Endothelial cell of umbilical vein (primary cell): Measurements from ENCODE around the gene TRMT44. TPM values are rescaled to one million over a fixed set of nuclear protein-coding genes. Genes with fewer than 3 reads are reported as not detected.

Source experiments
- BruUV-seq: library from RNA; stranded (reverse); fragments of 400-500 nt; replicated peaks from 2 replicates; lab custom pipeline; 2021; lab: Mats Ljungman, UMichigan
- CTCF ChIA-PET: fragments of 300-600, 350-600 bp; sonication (Branson Sonifier 250); formaldehyde crosslinking; loops from one replicate; lab custom pipeline; 2021; ENCODE audit warnings: antibody characterized with exemption, inconsistent platforms; lab: Charles Lee
- POLR2A ChIA-PET: fragments of 300-600, 350-600 bp; sonication (Branson Sonifier 250); formaldehyde crosslinking; loops from one replicate; lab custom pipeline; 2021; ENCODE audit warnings: antibody characterized with exemption, inconsistent platforms; lab: Charles Lee
- DNase-seq: peaks from one replicate; pipeline ENCODE4 v3.0.0-alpha.2; 2011; ENCODE audit warnings: low read depth, low spot score
- FAIRE-seq: peaks from 2 replicates; lab custom pipeline; 2011; peaks lifted over from hg19 to GRCh38; lab: Jason Lieb, UNC
- H2AFZ ChIP-seq: 2 replicates; pipeline ENCODE4 v1.6.0; 2012; ENCODE audit warnings: low read depth, low read length, control low read depth, inconsistent platforms
- H3K27ac ChIP-seq: 2 replicates; pipeline ENCODE4 v1.5.1; 2011; ENCODE audit warnings: low read depth, mild to moderate bottlenecking, control low read depth, low read length, moderate library complexity; ENCODE audit not compliant: insufficient read depth
- H3K27me3 ChIP-seq, 2 experiments: 2 replicates each; pipeline versions ENCODE4 v1.6.0 to v1.6.1; 2011; ENCODE audit warnings: low read length in 2 of 2, mixed read lengths in 1 of 2; ENCODE audit not compliant: control insufficient read depth in 2 of 2, insufficient read depth in 2 of 2
- H3K36me3 ChIP-seq, 2 experiments: 2 replicates in 1 of 2; 3 replicates in 1 of 2; pipeline ENCODE4 v1.5.1; 2011; ENCODE audit warnings: low read length in 2 of 2, mild to moderate bottlenecking in 1 of 2, moderate library complexity in 1 of 2; ENCODE audit not compliant: control insufficient read depth in 2 of 2, insufficient read depth in 2 of 2; ENCODE audit errors: extremely low read depth in 1 of 2
- H3K4me1 ChIP-seq: 3 replicates; pipeline ENCODE4 v1.5.1; 2011; ENCODE audit warnings: mild to moderate bottlenecking, low read length; ENCODE audit not compliant: control insufficient read depth, insufficient read depth; ENCODE audit errors: extremely low read depth
- H3K4me2 ChIP-seq: 2 replicates; pipeline ENCODE4 v1.6.1; 2011; ENCODE audit warnings: low read length, control low read depth, mixed read lengths; ENCODE audit not compliant: insufficient read depth
- H3K4me3 ChIP-seq, 3 experiments: fragments of 200-600 bp in 1 of 3; sonication (generic), shearing (Covaris generic) in 1 of 3; replicated peaks in 1 of 3; 2 replicates each; pipeline ENCODE4 v1.5.1; 2011 to 2016; ENCODE audit warnings: control low read depth in 3 of 3, low read length in 3 of 3, mild to moderate bottlenecking in 2 of 3, inconsistent platforms in 1 of 3, low read depth in 1 of 3, moderate library complexity in 1 of 3; ENCODE audit not compliant: insufficient read depth in 1 of 3
- H3K79me2 ChIP-seq: 2 replicates; pipeline ENCODE4 v1.6.0; 2012; ENCODE audit warnings: low read length, inconsistent platforms; ENCODE audit not compliant: control insufficient read depth, insufficient read depth
- H3K9ac ChIP-seq: replicated peaks from 2 replicates; pipeline ENCODE3; 2011; ENCODE audit warnings: low read length, control low read depth; ENCODE audit not compliant: insufficient read depth; ENCODE audit errors: extremely low read depth
- H3K9me1 ChIP-seq: replicated peaks from 3 replicates; pipeline ENCODE4 v1.6.0; 2011; ENCODE audit warnings: mild to moderate bottlenecking, low read length; ENCODE audit not compliant: control insufficient read depth, insufficient read depth; ENCODE audit errors: extremely low read depth
- H3K9me3 ChIP-seq: replicated peaks from 2 replicates; pipeline ENCODE4 v1.5.1; 2012; ENCODE audit warnings: low read length, inconsistent platforms; ENCODE audit not compliant: control insufficient read depth, insufficient read depth
- H4K20me1 ChIP-seq: replicated peaks from 2 replicates; pipeline ENCODE3; 2011; ENCODE audit warnings: mild to moderate bottlenecking, low read length; ENCODE audit not compliant: control insufficient read depth, insufficient read depth; ENCODE audit errors: extremely low read depth
- EZH2 ChIP-seq: IDR thresholded peaks from 2 replicates; pipeline ENCODE4 v1.6.1; 2012; ENCODE audit warnings: borderline replicate concordance, low read depth, mild to moderate bottlenecking, moderate library complexity, low read length, inconsistent platforms; ENCODE audit not compliant: severe bottlenecking
- FOS ChIP-seq: IDR thresholded peaks from 2 replicates; pipeline ENCODE4 v1.6.1; 2011; ENCODE audit warnings: mild to moderate bottlenecking, low read length, moderate library complexity, borderline replicate concordance; ENCODE audit not compliant: insufficient read depth
- GATA2 ChIP-seq: IDR thresholded peaks from 2 replicates; pipeline ENCODE4 v1.7.0; 2011; ENCODE audit warnings: low read depth, mild to moderate bottlenecking, moderate library complexity, mixed read lengths, low read length; ENCODE audit not compliant: insufficient read length, insufficient read depth
- JUN ChIP-seq: IDR thresholded peaks from 2 replicates; pipeline ENCODE4 v1.6.1; 2011; ENCODE audit warnings: borderline replicate concordance, low read depth; ENCODE audit not compliant: insufficient read length, insufficient read depth
- MYC ChIP-seq: IDR thresholded peaks from one replicate; pipeline ENCODE4 v1.6.1; 2011; ENCODE audit warnings: mild to moderate bottlenecking, low read depth, low read length
- POLR2A ChIP-seq: IDR thresholded peaks from 2 replicates; pipeline ENCODE4 v1.6.1; 2012; ENCODE audit warnings: low read depth, mild to moderate bottlenecking, control low read depth, low read length
- POLR2AphosphoS5 ChIP-seq: IDR thresholded peaks from 2 replicates; pipeline ENCODE4 v1.6.1; 2012; ENCODE audit warnings: low read depth, mild to moderate bottlenecking, control low read depth, low read length, moderate library complexity; ENCODE audit not compliant: insufficient read depth
- dilution Hi-C: fragments of 300-500 bp; cut with MboI; formaldehyde crosslinking; loops from one replicate; pipeline ENCODE4 v1.15.0; 2019; ENCODE audit warnings: low sequenced_read_pairs; ENCODE audit not compliant: extremely low pct_ligation_motif_present
- intact Hi-C: fragments of 100-400 bp; cut with micrococcal nuclease; formaldehyde crosslinking; loops from one replicate; pipeline ENCODE4 v1.10.0; 2022
- polyA plus RNA-seq, 4 experiments: library from polyadenylated mRNA; depleted of rRNA in 3 of 4; stranded (reverse) in 3 of 4; unstranded in 1 of 4; fragments of >200 nt; gene quantifications; 2 replicates each; pipeline versions ENCODE4 v1.2.1 to v1.2.3, GENCODE V29; 2011 to 2012; ENCODE audit warnings: missing spikeins in 1 of 4
- total RNA-seq: library from RNA; stranded (reverse); gene quantifications from 2 replicates; pipeline ENCODE4 v1.2.3, GENCODE V29; 2021
- TF ChIP-seq, protein P1 (sequence below), 2 donors: IDR thresholded peaks; 1 replicate in 1 of 2; 2 replicates in 1 of 2; pipeline ENCODE4 v1.5.1; 2011; ENCODE audit warnings: low read length in 2 of 2, mild to moderate bottlenecking in 2 of 2, moderate library complexity in 2 of 2, control low read depth in 1 of 2, inconsistent platforms in 1 of 2, low read depth in 1 of 2; ENCODE audit not compliant: insufficient read depth in 1 of 2; ENCODE audit errors: extremely low read depth in 1 of 2
- TF ChIP-seq, protein P2 (sequence below): IDR thresholded peaks from 2 replicates; pipeline ENCODE4 v1.6.1; 2011; ENCODE audit not compliant: insufficient read depth, insufficient read length

TRMT44 gene
- total and polyA plus RNA-seq, 2 donors (not counting 3 experiments of a cell fraction or from before 2014, with no cell fraction given) = 10.4 to 17.3 TPM

DNA sequence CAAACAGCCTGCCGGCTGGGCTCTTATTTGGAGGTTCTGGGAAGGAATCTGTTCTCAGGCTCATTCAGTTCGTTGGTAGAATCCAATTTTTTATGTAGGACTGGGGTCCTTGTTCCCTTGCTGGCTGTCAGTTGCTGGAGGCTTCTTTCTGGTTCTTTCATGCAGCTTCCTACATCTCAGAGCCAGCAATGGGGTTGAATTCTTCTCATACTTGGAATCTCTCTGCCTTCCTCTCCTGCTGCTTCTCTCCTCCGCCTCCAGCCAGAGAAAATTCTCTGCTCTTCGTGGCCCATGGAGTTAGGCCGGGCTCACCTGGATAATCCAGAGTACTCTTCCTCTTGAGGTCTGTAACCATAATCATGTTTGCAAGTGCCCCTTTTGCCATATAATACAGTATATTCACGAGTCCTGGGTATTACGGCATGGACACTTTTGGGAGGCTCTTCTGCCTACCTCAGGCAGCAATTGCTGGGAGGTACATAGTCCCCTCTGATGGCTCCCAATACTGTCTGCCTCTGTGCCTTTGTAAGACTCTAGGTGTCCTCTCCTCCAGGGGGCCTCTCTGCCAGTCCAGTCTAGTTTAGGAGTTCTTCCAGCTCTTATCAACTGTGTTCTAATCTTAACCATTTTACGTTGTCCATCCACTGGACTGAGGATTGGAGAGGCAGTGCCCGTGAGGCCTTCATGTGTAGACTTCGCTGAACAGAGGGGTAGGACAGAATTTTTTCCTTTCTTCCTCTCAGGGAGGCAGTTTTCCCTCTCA lies 2.2 kb downstream of the TRMT44 start:
- peak overlapping the region; percentile 88 for H3K4me2 ChIP-seq
- no TSS peak for BruUV-seq
- intact Hi-C loops = no loop called here

More for the DNA sequence above, 2.2 kb downstream of the TRMT44 start:
- Histone ChIP-seq H3K27ac (no peak overlapping the region), H3K27me3 (no peaks in the 10 kb centered on the region), H4K20me1 (no peaks in the 10 kb centered on the region), H3K36me3 (peaks cover 4 to 6% of the 10 kb centered on the region in 2 experiments), H3K9me3 (no peaks in the 10 kb centered on the region), H3K9ac (no peak overlapping the region), H3K4me3 (no peak overlapping the region), H2AFZ (no peak overlapping the region), H3K79me2 (peaks cover 61% of the 10 kb centered on the region), H3K4me1 (peaks cover 32% of the 10 kb centered on the region), H3K9me1 (no peaks in the 10 kb centered on the region)
- dilution Hi-C loops = no loop called here
- FAIRE-seq (no peak), DNase-seq (no peak)
- CTCF ChIA-PET = no interaction called here
- POLR2A ChIA-PET = no interaction called here
- TF ChIP-seq JUN (no peak), POLR2A (no peak), MYC (no peak), GATA2 (no peak), EZH2 (no peak), FOS (no peak), POLR2AphosphoS5 (no peak)
- TF ChIP-seq, protein P1, sequence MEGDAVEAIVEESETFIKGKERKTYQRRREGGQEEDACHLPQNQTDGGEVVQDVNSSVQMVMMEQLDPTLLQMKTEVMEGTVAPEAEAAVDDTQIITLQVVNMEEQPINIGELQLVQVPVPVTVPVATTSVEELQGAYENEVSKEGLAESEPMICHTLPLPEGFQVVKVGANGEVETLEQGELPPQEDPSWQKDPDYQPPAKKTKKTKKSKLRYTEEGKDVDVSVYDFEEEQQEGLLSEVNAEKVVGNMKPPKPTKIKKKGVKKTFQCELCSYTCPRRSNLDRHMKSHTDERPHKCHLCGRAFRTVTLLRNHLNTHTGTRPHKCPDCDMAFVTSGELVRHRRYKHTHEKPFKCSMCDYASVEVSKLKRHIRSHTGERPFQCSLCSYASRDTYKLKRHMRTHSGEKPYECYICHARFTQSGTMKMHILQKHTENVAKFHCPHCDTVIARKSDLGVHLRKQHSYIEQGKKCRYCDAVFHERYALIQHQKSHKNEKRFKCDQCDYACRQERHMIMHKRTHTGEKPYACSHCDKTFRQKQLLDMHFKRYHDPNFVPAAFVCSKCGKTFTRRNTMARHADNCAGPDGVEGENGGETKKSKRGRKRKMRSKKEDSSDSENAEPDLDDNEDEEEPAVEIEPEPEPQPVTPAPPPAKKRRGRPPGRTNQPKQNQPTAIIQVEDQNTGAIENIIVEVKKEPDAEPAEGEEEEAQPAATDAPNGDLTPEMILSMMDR (IDR thresholded peaks at IDR 0.05; ENCODE audit: extremely low read depth in 1 of 2, insufficient read depth in 1 of 2, low read depth in 1 of 2, low read length in 2 of 2) = no peak
- TF ChIP-seq, protein P2, sequence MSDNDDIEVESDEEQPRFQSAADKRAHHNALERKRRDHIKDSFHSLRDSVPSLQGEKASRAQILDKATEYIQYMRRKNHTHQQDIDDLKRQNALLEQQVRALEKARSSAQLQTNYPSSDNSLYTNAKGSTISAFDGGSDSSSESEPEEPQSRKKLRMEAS = no peak
